ENCODE results near the gene CLCF1.

Gene CLCF1

GRCh38 chr11:67413266-67413849 is 40.0 kb upstream of the CLCF1 start:
- Mint-ChIP-seq H3K36me3 (ENCODE audit: low read depth) (no peaks in the 10 kb centered on the region), H3K4me3 (no peak overlapping the region), H3K27ac (no peak overlapping the region), H3K9me3 (no peaks in the 10 kb centered on the region), H3K27me3 (ENCODE audit: low read depth, poor library complexity) (peaks cover 49% of the 10 kb centered on the region), H3K4me1 (peaks cover 37% of the 10 kb centered on the region)
- no peak for TF ChIP-seq CTCF (IDR thresholded peaks at IDR 0.05)
- no peak for DNase-seq

GRCh38 chr11:67412495-67413179 is 39.2 kb upstream of the CLCF1 start:
- no peaks in the 10 kb centered on the region for H3K9me3 Mint-ChIP-seq
- H3K4me1 Mint-ChIP-seq: peaks cover 39% of the 10 kb centered on the region
- H3K4me3 Mint-ChIP-seq: no peak overlapping the region
- H3K27ac Mint-ChIP-seq: no peak overlapping the region
- H3K36me3 Mint-ChIP-seq (ENCODE audit: low read depth): no peaks in the 10 kb centered on the region
- no peak for DNase-seq
- H3K27me3 Mint-ChIP-seq (ENCODE audit: low read depth, poor library complexity): peaks cover 49% of the 10 kb centered on the region
- TF ChIP-seq CTCF (IDR thresholded peaks at IDR 0.05): no peak

- Mint-ChIP-seq H3K4me1 (peaks cover 44% of the 10 kb centered on the region), H3K4me3 (no peak overlapping the region), H3K27ac (no peak overlapping the region), H3K27me3 (ENCODE audit: low read depth, poor library complexity) (peaks cover 48% of the 10 kb centered on the region), H3K9me3 (no peaks in the 10 kb centered on the region), H3K36me3 (ENCODE audit: low read depth) (no peaks in the 10 kb centered on the region)
- DNase-seq: no peak
- TF ChIP-seq CTCF (IDR thresholded peaks at IDR 0.05): no peak
Measured at GRCh38 chr11:67411785-67412152, 38.4 kb upstream of the CLCF1 start.

GRCh38 chr11:67410984-67411784 is 37.8 kb upstream of the CLCF1 start:
- Mint-ChIP-seq H3K27me3 (ENCODE audit: low read depth, poor library complexity) (peaks cover 42% of the 10 kb centered on the region), H3K36me3 (ENCODE audit: low read depth) (no peaks in the 10 kb centered on the region), H3K4me1 (peaks cover 38% of the 10 kb centered on the region), H3K27ac (no peak overlapping the region), H3K4me3 (no peak overlapping the region), H3K9me3 (no peaks in the 10 kb centered on the region)
- no peak for DNase-seq
- no peak for TF ChIP-seq CTCF (IDR thresholded peaks at IDR 0.05)

GRCh38 chr11:67410369-67410831 is 37.0 kb upstream of the CLCF1 start:
- Mint-ChIP-seq H3K27ac (no peak overlapping the region), H3K27me3 (ENCODE audit: low read depth, poor library complexity) (peaks cover 38% of the 10 kb centered on the region), H3K4me1 (peaks cover 36% of the 10 kb centered on the region), H3K4me3 (no peak overlapping the region), H3K36me3 (ENCODE audit: low read depth) (no peaks in the 10 kb centered on the region), H3K9me3 (no peaks in the 10 kb centered on the region)
- no peak for DNase-seq
- TF ChIP-seq CTCF (IDR thresholded peaks at IDR 0.05): no peak

Data from nephron progenitor cell (in vitro differentiated cells).